ENCODE results near the gene GRM7. TPM values are rescaled to one million over a fixed set of nuclear protein-coding genes. Genes with fewer than 3 reads are reported as not detected.

The GRM7 gene
- total RNA-seq, 4 donors from 2014 or later = 0.40 TPM; not detected in 3

GRCh38 chr3:7377103-7377502 is 516.2 kb downstream of the GRM7 start:
- no peak for TF ChIP-seq POLR2A (IDR thresholded peaks at IDR 0.05)
- no peaks in the 10 kb centered on the region for H3K36me3 ChIP-seq
- no peaks in the 10 kb centered on the region for H3K9me3 ChIP-seq
- H3K4me3 ChIP-seq = no peak overlapping the region
- DNase-seq = no peak
- no peak overlapping the region for H3K27ac ChIP-seq
- H3K27me3 ChIP-seq = no peaks in the 10 kb centered on the region
- H3K4me1 ChIP-seq = peaks cover 0 to under 1% (median 0%) of the 10 kb centered on the region in 4 donors

DNA sequence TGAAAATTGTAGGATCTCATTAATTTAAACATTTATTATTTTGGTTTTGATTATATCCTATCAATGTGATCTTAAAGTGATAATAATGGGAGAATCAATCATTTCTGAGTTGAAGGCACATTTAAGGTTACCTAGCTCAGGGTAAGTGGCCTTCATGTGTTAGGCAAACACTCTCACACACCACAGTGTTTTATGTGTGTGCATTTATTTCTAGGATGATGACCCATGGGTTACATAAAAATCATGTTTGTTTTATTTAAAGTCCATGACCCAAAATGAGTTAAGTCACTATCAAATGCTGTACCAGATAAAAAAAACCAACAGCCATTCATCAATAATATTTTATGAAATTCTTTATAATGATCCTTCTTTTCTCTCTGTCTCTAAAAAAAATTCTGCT is 520.8 kb downstream of the GRM7 start:
- Histone ChIP-seq H3K4me1 (peaks cover 0 to 9% (median 0%) of the 10 kb centered on the region in 4 donors), H3K9me3 (no peaks in the 10 kb centered on the region), H3K27me3 (no peaks in the 10 kb centered on the region), H3K27ac (no peak overlapping the region), H3K4me3 (no peak overlapping the region), H3K36me3 (no peaks in the 10 kb centered on the region)
- no peak for TF ChIP-seq POLR2A (IDR thresholded peaks at IDR 0.05)
- TF ChIP-seq, protein P1, sequence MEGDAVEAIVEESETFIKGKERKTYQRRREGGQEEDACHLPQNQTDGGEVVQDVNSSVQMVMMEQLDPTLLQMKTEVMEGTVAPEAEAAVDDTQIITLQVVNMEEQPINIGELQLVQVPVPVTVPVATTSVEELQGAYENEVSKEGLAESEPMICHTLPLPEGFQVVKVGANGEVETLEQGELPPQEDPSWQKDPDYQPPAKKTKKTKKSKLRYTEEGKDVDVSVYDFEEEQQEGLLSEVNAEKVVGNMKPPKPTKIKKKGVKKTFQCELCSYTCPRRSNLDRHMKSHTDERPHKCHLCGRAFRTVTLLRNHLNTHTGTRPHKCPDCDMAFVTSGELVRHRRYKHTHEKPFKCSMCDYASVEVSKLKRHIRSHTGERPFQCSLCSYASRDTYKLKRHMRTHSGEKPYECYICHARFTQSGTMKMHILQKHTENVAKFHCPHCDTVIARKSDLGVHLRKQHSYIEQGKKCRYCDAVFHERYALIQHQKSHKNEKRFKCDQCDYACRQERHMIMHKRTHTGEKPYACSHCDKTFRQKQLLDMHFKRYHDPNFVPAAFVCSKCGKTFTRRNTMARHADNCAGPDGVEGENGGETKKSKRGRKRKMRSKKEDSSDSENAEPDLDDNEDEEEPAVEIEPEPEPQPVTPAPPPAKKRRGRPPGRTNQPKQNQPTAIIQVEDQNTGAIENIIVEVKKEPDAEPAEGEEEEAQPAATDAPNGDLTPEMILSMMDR (IDR thresholded peaks at IDR 0.05) = no peak
- no peak for DNase-seq

GRCh38 chr3:7382293-7383010 is 521.5 kb downstream of the GRM7 start:
- Histone ChIP-seq H3K4me1 (peaks cover 0 to 9% (median 0%) of the 10 kb centered on the region in 4 donors), H3K27me3 (no peaks in the 10 kb centered on the region), H3K27ac (no peak overlapping the region), H3K4me3 (no peak overlapping the region), H3K36me3 (no peaks in the 10 kb centered on the region), H3K9me3 (no peaks in the 10 kb centered on the region)
- no peak for TF ChIP-seq POLR2A (IDR thresholded peaks at IDR 0.05)
- TF ChIP-seq, protein P1 (IDR thresholded peaks at IDR 0.05) = no peak
- no peak for DNase-seq

GRCh38 chr3:7385635-7386034 is 524.7 kb downstream of the GRM7 start:
- Histone ChIP-seq H3K4me3 (no peak overlapping the region), H3K36me3 (no peaks in the 10 kb centered on the region), H3K27ac (no peak overlapping the region), H3K9me3 (no peaks in the 10 kb centered on the region), H3K4me1 (peaks cover 0 to 9% (median 0%) of the 10 kb centered on the region in 4 donors), H3K27me3 (no peaks in the 10 kb centered on the region)
- DNase-seq = no peak
- TF ChIP-seq, protein P1 (IDR thresholded peaks at IDR 0.05) = no peak
- no peak for TF ChIP-seq POLR2A (IDR thresholded peaks at IDR 0.05)

DNA sequence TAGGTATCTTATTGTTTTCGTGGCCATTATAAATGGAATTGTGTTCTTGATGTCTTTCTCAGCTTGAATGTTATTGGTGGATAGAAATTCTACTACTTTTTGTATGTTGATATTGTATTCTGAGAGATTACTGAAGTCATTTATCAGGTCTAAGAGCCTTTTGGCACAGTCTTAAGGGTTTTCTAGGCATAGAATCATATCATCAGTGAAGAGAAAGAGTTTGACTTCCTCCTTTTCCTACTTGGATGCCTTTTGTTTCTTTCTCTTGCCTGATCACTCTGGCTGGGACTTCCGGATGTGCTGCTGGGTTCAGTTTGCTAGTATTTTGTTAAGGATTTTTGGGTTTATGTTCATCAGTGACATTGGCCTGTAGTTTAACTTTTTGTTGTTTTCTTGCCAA is 527.1 kb downstream of the GRM7 start:
- DNase-seq = no peak
- no peaks in the 10 kb centered on the region for H3K9me3 ChIP-seq
- no peak for TF ChIP-seq POLR2A (IDR thresholded peaks at IDR 0.05)
- TF ChIP-seq, protein P1 (IDR thresholded peaks at IDR 0.05) = no peak
- no peaks in the 10 kb centered on the region for H3K27me3 ChIP-seq
- no peaks in the 10 kb centered on the region for H3K36me3 ChIP-seq
- no peak overlapping the region for H3K27ac ChIP-seq
- no peaks in the 10 kb centered on the region for H3K4me1 ChIP-seq
- H3K4me3 ChIP-seq = no peak overlapping the region

GRCh38 chr3:7392206-7392605 is 531.3 kb downstream of the GRM7 start:
- Histone ChIP-seq H3K36me3 (no peaks in the 10 kb centered on the region), H3K27ac (no peak overlapping the region), H3K9me3 (no peaks in the 10 kb centered on the region), H3K4me3 (no peak overlapping the region), H3K4me1 (no peaks in the 10 kb centered on the region), H3K27me3 (no peaks in the 10 kb centered on the region)
- TF ChIP-seq, protein P1 (IDR thresholded peaks at IDR 0.05) = no peak
- no peak for TF ChIP-seq POLR2A (IDR thresholded peaks at IDR 0.05)
- DNase-seq = no peak
